GM06990 (cell line): ENCODE data around the gene JMJD4.

Source experiments
- DNase-seq: peaks from one replicate; pipeline ENCODE4 v3.0.0-alpha.2; 2011; ENCODE audit not compliant: insufficient read length; ENCODE audit errors: extremely low read depth
- H3K27me3 ChIP-seq: replicated peaks from 2 replicates; pipeline ENCODE4 v1.6.0; 2011; ENCODE audit warnings: low read length; ENCODE audit not compliant: control insufficient read depth, insufficient read depth
- H3K36me3 ChIP-seq: 2 replicates; pipeline ENCODE4 v1.5.1; 2011; ENCODE audit warnings: low read length; ENCODE audit not compliant: control insufficient read depth, insufficient read depth
- H3K4me3 ChIP-seq: replicated peaks from 2 replicates; pipeline ENCODE4 v1.5.1; 2011; ENCODE audit warnings: low read depth, mild to moderate bottlenecking, control low read depth, low read length
- CTCF ChIP-seq: IDR thresholded peaks from 2 replicates; pipeline ENCODE4 v1.5.1; 2011; ENCODE audit warnings: low read length, control low read depth, mild to moderate bottlenecking, inconsistent platforms; ENCODE audit not compliant: insufficient read depth, poor library complexity, severe bottlenecking

The JMJD4 gene

DNA sequence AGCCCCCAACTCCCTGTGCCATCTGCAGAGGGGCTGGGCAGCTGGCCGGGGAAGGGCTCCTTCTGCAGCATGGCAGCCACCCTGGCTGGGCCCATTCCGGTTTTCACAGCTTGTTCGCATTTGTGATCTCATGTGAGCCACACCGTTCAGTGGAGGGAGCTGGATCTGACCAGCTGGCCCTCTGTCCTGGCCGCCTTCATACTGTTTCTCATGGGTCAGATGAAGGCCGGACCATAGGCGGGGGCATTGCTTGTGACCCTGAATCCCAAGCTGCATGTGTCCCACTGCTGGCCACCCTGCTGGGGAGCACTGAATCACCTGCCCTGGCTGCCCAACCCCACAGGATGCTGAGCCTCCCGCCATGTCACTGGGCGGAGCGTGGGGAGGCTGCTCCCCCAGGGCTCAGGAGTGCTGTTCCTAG is 43.9 kb upstream of the JMJD4 start:
- Histone ChIP-seq H3K27me3 (no peaks in the 10 kb centered on the region), H3K4me3 (no peak overlapping the region), H3K36me3 (peaks cover 7% of the 10 kb centered on the region)
- no peak for DNase-seq
- no peak for TF ChIP-seq CTCF

GRCh38 chr1:227778401-227778947 is 43.4 kb upstream of the JMJD4 start:
- H3K36me3 ChIP-seq, result peaks cover 7% of the 10 kb centered on the region
- no peak overlapping the region for H3K4me3 ChIP-seq
- no peaks in the 10 kb centered on the region for H3K27me3 ChIP-seq
- no peak for TF ChIP-seq CTCF
- DNase-seq, result no peak

- Histone ChIP-seq H3K36me3 (peaks cover 7% of the 10 kb centered on the region), H3K27me3 (no peaks in the 10 kb centered on the region), H3K4me3 (no peak overlapping the region)
- no peak for TF ChIP-seq CTCF
- no peak for DNase-seq
Measured at GRCh38 chr1:227777646-227778045, 42.5 kb upstream of the JMJD4 start.

GRCh38 chr1:227777156-227777555 is 42.1 kb upstream of the JMJD4 start:
- peaks cover 7% of the 10 kb centered on the region for H3K36me3 ChIP-seq
- no peak overlapping the region for H3K4me3 ChIP-seq
- H3K27me3 ChIP-seq, result no peaks in the 10 kb centered on the region
- no peak for TF ChIP-seq CTCF
- DNase-seq, result no peak

GRCh38 chr1:227776331-227776771 is 41.2 kb upstream of the JMJD4 start:
- H3K27me3 ChIP-seq, result no peaks in the 10 kb centered on the region
- DNase-seq, result no peak
- H3K36me3 ChIP-seq, result peaks cover 7% of the 10 kb centered on the region
- TF ChIP-seq CTCF, result no peak
- H3K4me3 ChIP-seq, result no peak overlapping the region

- H3K27me3 ChIP-seq, result no peaks in the 10 kb centered on the region
- no peak overlapping the region for H3K4me3 ChIP-seq
- TF ChIP-seq CTCF, result no peak
- DNase-seq, result no peak
- peaks cover 5% of the 10 kb centered on the region for H3K36me3 ChIP-seq
Measured at GRCh38 chr1:227775841-227776240, 40.7 kb upstream of the JMJD4 start.
